HepG2 (cell line): ENCODE data around the gene TGFA. TPM values are rescaled to one million over a fixed set of nuclear protein-coding genes. Genes with fewer than 3 reads are reported as not detected.

Source experiments
- ATAC-seq: fragments of 200-7000 bp; cut with Tn5 transposase; 3 replicates; pipeline ENCODE4 v1.9.1; 2020; ENCODE audit warnings: mild to moderate bottlenecking, moderate library complexity
- BruUV-seq: library from RNA; stranded (reverse); fragments of 400-500 nt; replicated peaks from 2 replicates; lab custom pipeline; 2021; lab: Mats Ljungman, UMichigan
- CTCF ChIA-PET: fragments of 300-600 bp; formaldehyde crosslinking; extraction: SDS; loops from one replicate; lab custom pipeline; 2021; ENCODE audit warnings: low total read pairs, inconsistent platforms, low intra/inter-chr PET ratio; lab: Yijun Ruan, JAX
- POLR2A ChIA-PET: fragments of 350-600 bp; sonication (Branson Sonifier 250); formaldehyde crosslinking; loops from one replicate; lab custom pipeline; 2020; ENCODE audit warnings: antibody characterized with exemption, inconsistent platforms; lab: Yijun Ruan, JAX
- DNase-seq: peaks from one replicate; pipeline ENCODE4 v3.0.0-alpha.2; 2015; ENCODE audit warnings: low spot score
- FAIRE-seq: peaks from 3 replicates; lab custom pipeline; 2011; peaks lifted over from hg19 to GRCh38; lab: Jason Lieb, UNC
- H2AFZ ChIP-seq: one replicate; pipeline ENCODE4 v1.6.1; 2011; ENCODE audit warnings: low read length, inconsistent platforms
- H3K27ac ChIP-seq: fragments of 300-600 bp; 3 replicates; pipeline ENCODE4 v1.8.0; 2011; ENCODE audit warnings: mixed run types, mild to moderate bottlenecking, mixed read lengths, low read length, inconsistent platforms; ENCODE audit not compliant: insufficient read depth; ENCODE audit errors: extremely low read length
- H3K27me3 ChIP-seq, 2 experiments: fragments of 200-600 bp in 1 of 2; 2 replicates in 1 of 2; 3 replicates in 1 of 2; pipeline versions ENCODE4 v1.6.0 to v1.8.0; 2011; ENCODE audit warnings: low read length in 2 of 2, mild to moderate bottlenecking in 2 of 2, moderate library complexity in 2 of 2, inconsistent platforms in 1 of 2; ENCODE audit not compliant: insufficient read depth in 2 of 2, control insufficient read depth in 1 of 2
- H3K36me3 ChIP-seq, 2 experiments: fragments of 200-600 bp in 1 of 2; replicated peaks in 1 of 2; 2 replicates in 1 of 2; 3 replicates in 1 of 2; pipeline versions ENCODE4 v1.5.1 to v1.8.0; 2011; ENCODE audit warnings: low read length in 2 of 2, inconsistent platforms in 1 of 2; ENCODE audit not compliant: insufficient read depth in 2 of 2, control insufficient read depth in 1 of 2
- H3K4me1 ChIP-seq: 2 replicates; pipeline ENCODE4 v1.5.1; 2012; ENCODE audit warnings: low read length, inconsistent platforms; ENCODE audit not compliant: insufficient read depth
- H3K4me2 ChIP-seq: 2 replicates; pipeline ENCODE4 v1.6.0; 2011; ENCODE audit warnings: low read depth, low read length, inconsistent platforms
- H3K4me3 ChIP-seq, 3 experiments: fragments of 200-600 bp in 1 of 3; sonication (generic), shearing (Covaris generic) in 1 of 3; replicated peaks in 1 of 3; 2 replicates each; pipeline ENCODE4 v1.5.1; 2011 to 2016; ENCODE audit warnings: low read length in 3 of 3, inconsistent platforms in 2 of 3, low read depth in 2 of 3, mild to moderate bottlenecking in 2 of 3, control low read depth in 1 of 3, mixed read lengths in 1 of 3; ENCODE audit not compliant: insufficient read depth in 1 of 3
- H3K79me2 ChIP-seq: one replicate; pipeline ENCODE4 v1.6.1; 2011; ENCODE audit warnings: low read length, inconsistent platforms; ENCODE audit not compliant: insufficient read depth
- H3K9ac ChIP-seq: 2 replicates; pipeline ENCODE4 v1.6.0; 2011; ENCODE audit warnings: mild to moderate bottlenecking, low read depth, low read length, inconsistent platforms; ENCODE audit not compliant: insufficient read depth
- H3K9me3 ChIP-seq: 2 replicates; pipeline ENCODE4 v1.5.1; 2012; ENCODE audit warnings: mild to moderate bottlenecking, low read length
- H4K20me1 ChIP-seq: 2 replicates; pipeline ENCODE4 v1.6.0; 2011; ENCODE audit warnings: inconsistent platforms, mild to moderate bottlenecking, low read length, moderate library complexity; ENCODE audit not compliant: insufficient read depth
- HOMEZ ChIP-seq: IDR thresholded peaks from 2 replicates; pipeline ENCODE4 v1.6.1; 2016; ENCODE audit warnings: low read depth
- IRF9 ChIP-seq: sonication (generic); formaldehyde crosslinking; IDR thresholded peaks from 2 replicates; pipeline ENCODE4 v1.8.0; 2022; ENCODE audit warnings: missing genetic modification reagents, mild to moderate bottlenecking, borderline replicate concordance
- NFE2 ChIP-seq: sonication (generic); formaldehyde crosslinking; IDR thresholded peaks from 2 replicates; pipeline ENCODE4 v1.4.0; 2020; ENCODE audit warnings: missing genetic modification reagents
- RFX5 ChIP-seq: IDR thresholded peaks from 2 replicates; pipeline ENCODE4 v1.6.1; 2011; ENCODE audit warnings: low read depth, low read length, improper control_type of control experiment
- SP5 ChIP-seq: IDR thresholded peaks from 2 replicates; pipeline ENCODE4 v1.6.1; 2016; ENCODE audit warnings: low read depth, borderline replicate concordance
- STAG1 ChIP-seq: sonication (generic); formaldehyde crosslinking; IDR thresholded peaks from 2 replicates; pipeline ENCODE4 v1.4.0; 2020; ENCODE audit warnings: missing genetic modification reagents
- ZNF232 ChIP-seq: sonication (generic); formaldehyde crosslinking; IDR thresholded peaks from 2 replicates; pipeline ENCODE4 v1.4.0; 2020; ENCODE audit warnings: missing genetic modification reagents, borderline replicate concordance
- WGBS: methylation state at CpG from one replicate; pipeline ENCODE4 v1.1.6; 2017; ENCODE audit warnings: low lambda C conversion rate; 5-methylcytosine and 5-hydroxymethylcytosine counted together
- in situ Hi-C: cut with HindIII; loops from 2 replicates; pipeline ENCODE4 v1.10.0; 2017; ENCODE audit warnings: low pct_unique_long_range_greater_than_20kb; ENCODE audit not compliant: extremely low pct_ligation_motif_present
- intact Hi-C: fragments of 100-400 bp; cut with micrococcal nuclease; formaldehyde crosslinking; loops from one replicate; pipeline ENCODE4 v1.10.0; 2022; ENCODE audit not compliant: unreplicated experiment
- polyA plus RNA-seq, 8 experiments: library from polyadenylated mRNA; depleted of rRNA in 3 of 8; stranded (reverse) in 7 of 8; unstranded in 1 of 8; fragments of >200 nt; fragmentation: Illumina TruSeq in 4 of 8; extraction: Trizol in 4 of 8; gene quantifications; 2 replicates each; pipeline versions ENCODE4 v1.2.1 to v1.2.3, GENCODE V29; 2011 to 2016; ENCODE audit warnings: low read depth in 4 of 8, missing spikeins in 1 of 8, mixed read lengths in 1 of 8; ENCODE audit not compliant: insufficient read depth in 1 of 8
- total RNA-seq, 5 experiments: library from RNA; depleted of rRNA; stranded (reverse); fragments of >200 nt; fragmentation: Illumina TruSeq; extraction: Trizol; gene quantifications; 2 replicates each; pipeline ENCODE4 v1.2.3, GENCODE V29; 2016; ENCODE audit warnings: low read depth in 1 of 5

Gene TGFA
- total and polyA plus RNA-seq, 2 of the 13 experiments (the other 11 are each of a cell fraction or from before 2014, with no cell fraction given): 7.8 to 15.3 TPM

GRCh38 chr2:70513738-70514137, 39.9 kb downstream of the TGFA start:
- no TSS peak for BruUV-seq
- in situ Hi-C loops (no loop called here), intact Hi-C loops (no loop called here)
- Histone ChIP-seq H3K4me1 (peaks cover 36% of the 10 kb centered on the region), H4K20me1 (no peaks in the 10 kb centered on the region), H3K4me3 (no peak overlapping the region), H3K9ac (no peak overlapping the region), H3K36me3 (peaks cover 0 to 2% of the 10 kb centered on the region in 2 experiments; a peak in 2 of 5 replicates), H2AFZ (no peak overlapping the region), H3K27ac (no peak overlapping the region), H3K4me2 (no peak overlapping the region), H3K79me2 (no peaks in the 10 kb centered on the region), H3K9me3 (no peaks in the 10 kb centered on the region), H3K27me3 (no peaks in the 10 kb centered on the region)
- 94% methylated on average over 4 of the region's 4 CpGs for WGBS
- ChIA-PET CTCF (no interaction called here), POLR2A (interaction anchor here (0.9 kb wide), 1 partner anchor 11 kb away, joined by 5 read pairs; no protein-coding TSS in a partner anchor)
- TF ChIP-seq STAG1 (CRISPR knock-in tag) (no peak), NFE2 (CRISPR knock-in tag) (no peak), HOMEZ (CRISPR knock-in tag) (no peak), SP5 (CRISPR knock-in tag) (no peak), RFX5 (no peak), ZNF232 (CRISPR knock-in tag) (no peak), IRF9 (CRISPR knock-in tag) (no peak)
- ATAC-seq: no peak
- DNase-seq: no peak
- FAIRE-seq: no peak
